ENCODE results near the gene GPRIN1. TPM values are rescaled to one million over a fixed set of nuclear protein-coding genes. Genes with fewer than 3 reads are reported as not detected.

The GPRIN1 gene
- total and polyA plus RNA-seq, 2 of the 4 experiments (the other 2 are of a cell fraction), result 3.0 to 4.7 TPM

GRCh38 chr5:176550275-176550831 lies 59.6 kb downstream of the GPRIN1 start:
- Histone ChIP-seq H3K4me2 (ENCODE audit: low read depth, low read length) (peak overlapping the region; percentile 24; the same call in 1 of the 2 replicates), H3K56ac (ENCODE audit: extremely low read depth, insufficient read depth, low read length) (no peak overlapping the region), H3K27me3 (ENCODE audit: control insufficient read depth, insufficient read depth, low read length) (peaks cover 19% of the 10 kb centered on the region; the same call in 1 of the 2 replicates), H3K4me3 (ENCODE audit: insufficient read depth, low read depth, low read length) (no peak overlapping the region), H4K8ac (ENCODE audit: low read depth in 2 of 2, low read length in 2 of 2) (no peak overlapping the region), H3K23ac (ENCODE audit: low read depth, low read length) (no peak overlapping the region), H2BK15ac (ENCODE audit: low read depth, low read length) (no peak overlapping the region), H3K9me3 (ENCODE audit: control insufficient read depth, insufficient read depth, low read length) (no peaks in the 10 kb centered on the region), H4K91ac (ENCODE audit: insufficient read depth, low read depth, low read length) (no peak overlapping the region), H3K36me3 (ENCODE audit: control insufficient read depth, insufficient read depth, low read length) (no peaks in the 10 kb centered on the region), H3K18ac (ENCODE audit: low read depth, low read length) (no peak overlapping the region), H2BK120ac (ENCODE audit: low read depth, low read length) (no peak overlapping the region), H2AK9ac (replicated peaks; ENCODE audit: low read depth, low read length, poor library complexity) (peak overlapping the region; percentile 16), H4K5ac (ENCODE audit: low read depth, low read length) (no peak overlapping the region), H3K4ac (ENCODE audit: low read depth, low read length) (no peak overlapping the region), H2AFZ (replicated peaks; ENCODE audit: low read length, poor library complexity) (peak overlapping the region; percentile 65), H4K20me1 (ENCODE audit: insufficient read depth, low read length) (no peaks in the 10 kb centered on the region), H3K27ac (ENCODE audit: insufficient read depth, low read length) (no peak overlapping the region), H2BK20ac (ENCODE audit: low read depth, low read length) (no peak overlapping the region), H3K4me1 (ENCODE audit: control insufficient read depth, insufficient read depth, low read length) (no peaks in the 10 kb centered on the region), H2BK5ac (ENCODE audit: low read depth, low read length, poor library complexity, severe bottlenecking) (no peak overlapping the region), H3K9ac (ENCODE audit: low read depth, low read length) (no peak overlapping the region), H3K9me1 (ENCODE audit: insufficient read depth, low read length) (no peaks in the 10 kb centered on the region), H2AK5ac (ENCODE audit: low read depth, low read length) (no peak overlapping the region), H3K14ac (replicated peaks; ENCODE audit: low read depth, low read length) (no peak overlapping the region), H3K79me1 (ENCODE audit: low read depth in 1 of 2, low read length in 2 of 2) (no peaks in the 10 kb centered on the region)
- CTCF ChIA-PET, result no interaction called here
- DNase-seq, result no peak
- TF ChIP-seq CEBPB (IDR thresholded peaks at IDR 0.05; ENCODE audit: low read depth, low read length), result no peak
- no peak for TF ChIP-seq CHD1 (IDR thresholded peaks at IDR 0.05; ENCODE audit: low read depth, low read length)
- dilution Hi-C loops (cut with HindIII; ENCODE audit: low sequenced_read_pairs, unreplicated experiment) (no loop called here), in situ Hi-C loops (cut with MboI; ENCODE audit: low sequenced_read_pairs) (loop anchor here (25.0 kb wide), 1 partner anchor 813 kb away; no protein-coding TSS in a partner anchor), intact Hi-C loops (cut with micrococcal nuclease) (no loop called here)
- POLR2A ChIA-PET (ENCODE audit: unreplicated experiment), result no interaction called here
- BruUV-seq (replicated peaks), result no TSS peak
- no peak for ATAC-seq (ENCODE audit: low read depth)
- WGBS, 2 experiments (ENCODE audit: extremely low coverage in 2 of 2, insufficient read length in 1 of 2), result 77% methylated on average over 9 of the region's 16 CpGs; no CpG with 5 or more reads in 1 of the 2 experiments

Data from IMR-90 (cell line).